Mucosa of descending colon (tissue), 3 donors: ENCODE data around the gene PSMD14. TPM values are rescaled to one million over a fixed set of nuclear protein-coding genes. Genes with fewer than 3 reads are reported as not detected.
A peak's percentile ranks its signal among the peaks of the same experiment; 100 is the strongest.

Experiments
- ATAC-seq: fragments of 200-7000 bp; cut with Tn5 transposase; one replicate; pipeline ENCODE4 v1.9.1; 2020; ENCODE audit warnings: mild to moderate bottlenecking, moderate library complexity
- DNase-seq, 3 donors: peaks; one replicate each; pipeline ENCODE4 v3.0.0-alpha.2; 2020
- H3K36me3 ChIP-seq: fragments of 200-600 bp; one replicate; pipeline ENCODE4 v1.8.0; 2021; ENCODE audit warnings: low read depth, mild to moderate bottlenecking
- H3K4me1 ChIP-seq: fragments of 200-600 bp; one replicate; pipeline ENCODE4 v1.8.0; 2021; ENCODE audit warnings: low read depth, mild to moderate bottlenecking
- H3K4me3 ChIP-seq: fragments of 200-600 bp; one replicate; pipeline ENCODE4 v1.8.0; 2021; ENCODE audit warnings: mild to moderate bottlenecking
- H3K9me3 ChIP-seq: fragments of 200-600 bp; one replicate; pipeline ENCODE4 v1.8.0; 2021; ENCODE audit warnings: mild to moderate bottlenecking
- CTCF ChIP-seq: fragments of 200-600 bp; IDR thresholded peaks from one replicate; pipeline ENCODE4 v1.8.0; 2022; ENCODE audit warnings: antibody characterized with exemption, mild to moderate bottlenecking
- intact Hi-C, 2 donors: fragments of 100-400 bp; cut with DNase I in 1 of 2; cut with micrococcal nuclease in 1 of 2; formaldehyde crosslinking; loops; one replicate each; pipeline versions ENCODE4 v1.11.0 to v1.11.1; 2022; cut with DNase I, micrococcal nuclease
- total RNA-seq, 3 donors: library from RNA; stranded (reverse); fragmentation: NEBNext Ultra II Directional in 2 of 3; extraction: Animal tissue kit (Norgen Biotek cat#: 25700) in 2 of 3; gene quantifications; one replicate each; pipeline versions ENCODE4 v1.2.1 to v1.2.4, GENCODE V29; 2021 to 2023
- donor health status: DM: no; HTN: no; CAD: no; lungs with moderate emphysema.
- donor health status: DM: no; HTN: no; CAD: no.
- donor health status: DM: no; HTN: yes; CAD: no.

PSMD14 gene
- total RNA-seq, 3 donors from 2014 or later = 25.0 to 37.8 (median 30.0) TPM

- ATAC-seq = no peak
- intact Hi-C loops = no loop called here
- H3K9me3 ChIP-seq = no peaks in the 10 kb centered on the region
- H3K36me3 ChIP-seq = no peaks in the 10 kb centered on the region
- H3K4me3 ChIP-seq = no peak overlapping the region
- TF ChIP-seq CTCF = no peak
- DNase-seq = no peak
- H3K4me1 ChIP-seq = peaks cover 35% of the 10 kb centered on the region
Observed at GRCh38 chr2:161417438-161418274, 109.4 kb downstream of the PSMD14 start.

GRCh38 chr2:161418275-161418714, 110.1 kb downstream of the PSMD14 start:
- no peak for DNase-seq
- Histone ChIP-seq H3K36me3 (no peaks in the 10 kb centered on the region), H3K4me3 (no peak overlapping the region), H3K9me3 (no peaks in the 10 kb centered on the region), H3K4me1 (peaks cover 42% of the 10 kb centered on the region)
- no peak for TF ChIP-seq CTCF
- intact Hi-C loops = no loop called here
- no peak for ATAC-seq

GRCh38 chr2:161418715-161419637, 110.8 kb downstream of the PSMD14 start:
- Histone ChIP-seq H3K36me3 (no peaks in the 10 kb centered on the region), H3K4me1 (peaks cover 47% of the 10 kb centered on the region), H3K9me3 (no peaks in the 10 kb centered on the region), H3K4me3 (no peak overlapping the region)
- ATAC-seq (peak; percentile 47), DNase-seq (peak; percentile 44 to 56 (median 52))
- intact Hi-C loops = no loop called here
- no peak for TF ChIP-seq CTCF

- no peak for TF ChIP-seq CTCF
- Histone ChIP-seq H3K36me3 (no peaks in the 10 kb centered on the region), H3K9me3 (no peaks in the 10 kb centered on the region), H3K4me1 (peaks cover 44% of the 10 kb centered on the region), H3K4me3 (no peak overlapping the region)
- ATAC-seq = no peak
- intact Hi-C loops = no loop called here
- DNase-seq = no peak
Observed at GRCh38 chr2:161419638-161420190, 111.5 kb downstream of the PSMD14 start.

GRCh38 chr2:161420406-161421074, 112.3 kb downstream of the PSMD14 start:
- Histone ChIP-seq H3K4me3 (no peak overlapping the region), H3K4me1 (peaks cover 36% of the 10 kb centered on the region), H3K36me3 (no peaks in the 10 kb centered on the region), H3K9me3 (no peaks in the 10 kb centered on the region)
- ATAC-seq = no peak
- intact Hi-C loops = no loop called here
- no peak for TF ChIP-seq CTCF
- DNase-seq = no peak
